H1 (cell line): ENCODE results near the gene CRYBB2. TPM values are rescaled to one million over a fixed set of nuclear protein-coding genes. Genes with fewer than 3 reads are reported as not detected.

Source experiments
- CTCF ChIA-PET: fragments of 300-600 bp; sonication (Branson Sonifier 250); formaldehyde crosslinking; loops from one replicate; lab custom pipeline; 2021; ENCODE audit not compliant: partially characterized antibody; lab: Charles Lee
- POLR2A ChIA-PET: fragments of 300-600 bp; sonication (Branson Sonifier 250); formaldehyde crosslinking; loops from one replicate; lab custom pipeline; 2021; ENCODE audit warnings: inconsistent platforms; ENCODE audit not compliant: partially characterized antibody; lab: Charles Lee
- DNase-seq, 2 experiments: peaks; one replicate each; pipeline versions ENCODE4 v3.0.0 to v3.0.0-alpha.2; 2010 to 2022; ENCODE audit warnings: low spot score in 2 of 2, low read depth in 1 of 2, mixed read lengths in 1 of 2
- FAIRE-seq: peaks from 2 replicates; lab custom pipeline; 2011; peaks lifted over from hg19 to GRCh38; lab: Jason Lieb, UNC
- H2AFZ ChIP-seq: 2 replicates; pipeline ENCODE4 v1.8.1; 2012; ENCODE audit warnings: low read length, inconsistent platforms
- H2AK5ac ChIP-seq: 2 replicates; pipeline ENCODE4 v1.6.1; 2013; ENCODE audit warnings: low read depth, low read length
- H2BK120ac ChIP-seq: replicated peaks from 2 replicates; pipeline ENCODE3; 2013; ENCODE audit warnings: low read depth, low read length, inconsistent platforms
- H2BK12ac ChIP-seq: 2 replicates; pipeline ENCODE4 v1.6.1; 2013; ENCODE audit warnings: low read depth, low read length
- H2BK15ac ChIP-seq: 2 replicates; pipeline ENCODE4 v1.6.1; 2013; ENCODE audit warnings: low read length
- H2BK20ac ChIP-seq: 2 replicates; pipeline ENCODE4 v1.6.1; 2013; ENCODE audit warnings: low read length
- H2BK5ac ChIP-seq: 2 replicates; pipeline ENCODE4 v1.6.1; 2013; ENCODE audit warnings: low read depth, low read length
- H3K14ac ChIP-seq: 2 replicates; pipeline ENCODE4 v1.6.1; 2013; ENCODE audit warnings: inconsistent platforms; ENCODE audit not compliant: insufficient read length
- H3K18ac ChIP-seq: 2 replicates; pipeline ENCODE4 v1.6.1; 2013; ENCODE audit warnings: low read length; ENCODE audit errors: extremely low read depth
- H3K23ac ChIP-seq: 2 replicates; pipeline ENCODE4 v1.6.1; 2013; ENCODE audit warnings: inconsistent platforms; ENCODE audit not compliant: insufficient read length
- H3K23me2 ChIP-seq: 2 replicates; pipeline ENCODE4 v1.6.1; 2013; ENCODE audit warnings: low read depth, low read length
- H3K27ac ChIP-seq: 2 replicates; pipeline ENCODE4 v1.6.1; 2011; ENCODE audit warnings: low read depth, low read length, inconsistent platforms
- H3K27me3 ChIP-seq, 4 experiments: replicated peaks in 1 of 4; 1 replicate in 1 of 4; 2 replicates in 3 of 4; pipeline versions ENCODE4 v1.6.1 to v1.8.1; 2011 to 2013; ENCODE audit warnings: low read length in 3 of 4, mild to moderate bottlenecking in 3 of 4, inconsistent platforms in 2 of 4, mixed read lengths in 2 of 4, moderate library complexity in 1 of 4; ENCODE audit not compliant: control insufficient read depth in 3 of 4, insufficient read depth in 3 of 4; ENCODE audit errors: extremely low read depth in 1 of 4
- H3K36me3 ChIP-seq, 4 experiments: 2 replicates each; pipeline versions ENCODE4 v1.6.1 to v1.8.1; 2011 to 2013; ENCODE audit warnings: mild to moderate bottlenecking in 4 of 4, low read length in 3 of 4, moderate library complexity in 2 of 4, control low read depth in 1 of 4, inconsistent platforms in 1 of 4; ENCODE audit not compliant: insufficient read depth in 4 of 4, control insufficient read depth in 2 of 4
- H3K4ac ChIP-seq: replicated peaks from 2 replicates; pipeline ENCODE3; 2013; ENCODE audit warnings: low read length, low read depth, mixed read lengths, inconsistent platforms; ENCODE audit not compliant: insufficient read length
- H3K4me1 ChIP-seq, 4 experiments: replicated peaks in 1 of 4; 1 replicate in 1 of 4; 2 replicates in 3 of 4; pipeline versions ENCODE4 v1.6.1 to v1.8.1; 2011 to 2013; ENCODE audit warnings: low read length in 3 of 4, inconsistent platforms in 2 of 4, mixed read lengths in 1 of 4; ENCODE audit not compliant: insufficient read depth in 4 of 4, control insufficient read depth in 3 of 4
- H3K4me2 ChIP-seq, 2 experiments: 2 replicates each; pipeline versions ENCODE4 v1.6.1 to v1.8.1; 2011 to 2013; ENCODE audit warnings: low read depth in 2 of 2, low read length in 2 of 2, control low read depth in 1 of 2, inconsistent platforms in 1 of 2, mild to moderate bottlenecking in 1 of 2; ENCODE audit not compliant: insufficient read depth in 1 of 2
- H3K4me3 ChIP-seq, 4 experiments: fragments of 200-600, 300-600 bp in 1 of 4; sonication (generic), shearing (Covaris generic), sonication (Bioruptor Twin) in 1 of 4; 2 replicates each; pipeline versions ENCODE4 v1.5.1 to v1.8.1; 2011 to 2016; ENCODE audit warnings: low read length in 4 of 4, low read depth in 3 of 4, control low read depth in 2 of 4, inconsistent platforms in 2 of 4, mild to moderate bottlenecking in 2 of 4, mixed read lengths in 1 of 4, moderate library complexity in 1 of 4; ENCODE audit not compliant: insufficient read depth in 2 of 4; ENCODE audit errors: extremely low read depth in 1 of 4
- H3K56ac ChIP-seq: replicated peaks from 2 replicates; pipeline ENCODE3; 2013; ENCODE audit warnings: low read depth, mild to moderate bottlenecking, mixed read lengths, low read length, inconsistent platforms; ENCODE audit not compliant: insufficient read length
- H3K79me1 ChIP-seq: 2 replicates; pipeline ENCODE4 v1.6.1; 2013; ENCODE audit warnings: low read depth, low read length, control low read depth
- H3K79me2 ChIP-seq, 2 experiments: 2 replicates each; pipeline versions ENCODE4 v1.6.1 to v1.8.1; 2012 to 2013; ENCODE audit warnings: low read length in 2 of 2, mild to moderate bottlenecking in 2 of 2, inconsistent platforms in 1 of 2; ENCODE audit not compliant: insufficient read depth in 2 of 2, control insufficient read depth in 1 of 2
- H3K9ac ChIP-seq, 4 experiments: replicated peaks in 1 of 4; 1 replicate in 1 of 4; 2 replicates in 3 of 4; pipeline versions ENCODE4 v1.6.1 to v1.8.1; 2011 to 2013; ENCODE audit warnings: low read depth in 3 of 4, low read length in 3 of 4, control low read depth in 2 of 4, mild to moderate bottlenecking in 2 of 4, moderate library complexity in 2 of 4, inconsistent platforms in 1 of 4; ENCODE audit errors: extremely low read depth in 1 of 4
- H3K9me3 ChIP-seq, 2 experiments: 2 replicates each; pipeline versions ENCODE4 v1.6.1 to v1.8.1; 2012 to 2013; ENCODE audit warnings: mild to moderate bottlenecking in 2 of 2, moderate library complexity in 2 of 2, control low read depth in 1 of 2, inconsistent platforms in 1 of 2, low read depth in 1 of 2, low read length in 1 of 2, mixed read lengths in 1 of 2; ENCODE audit not compliant: insufficient read depth in 2 of 2
- H4K20me1 ChIP-seq, 2 experiments: replicated peaks in 1 of 2; 2 replicates each; pipeline versions ENCODE3 to v1.8.1; 2011 to 2013; ENCODE audit warnings: inconsistent platforms in 2 of 2, low read length in 2 of 2, mild to moderate bottlenecking in 1 of 2; ENCODE audit not compliant: insufficient read depth in 2 of 2, control insufficient read depth in 1 of 2
- H4K5ac ChIP-seq: 2 replicates; pipeline ENCODE4 v1.6.1; 2013; ENCODE audit warnings: low read length, low read depth, mixed read lengths, inconsistent platforms; ENCODE audit not compliant: insufficient read length
- H4K8ac ChIP-seq: 2 replicates; pipeline ENCODE4 v1.8.0; 2013; ENCODE audit warnings: mild to moderate bottlenecking, moderate library complexity, low read length, inconsistent platforms; ENCODE audit not compliant: insufficient read depth; ENCODE audit errors: extremely low read depth
- H4K91ac ChIP-seq: replicated peaks from 2 replicates; pipeline ENCODE3; 2013; ENCODE audit warnings: low read length, mixed read lengths, inconsistent platforms; ENCODE audit not compliant: insufficient read length
- BRCA1 ChIP-seq: IDR thresholded peaks from 2 replicates; pipeline ENCODE4 v1.6.1; 2012; ENCODE audit warnings: low read depth, low read length, improper control_type of control experiment
- GTF2F1 ChIP-seq: IDR thresholded peaks from 2 replicates; pipeline ENCODE4 v1.6.1; 2012; ENCODE audit warnings: low read depth, low read length, improper control_type of control experiment, borderline replicate concordance
- RBBP5 ChIP-seq: IDR thresholded peaks from 2 replicates; pipeline ENCODE4 v1.7.1; 2012; ENCODE audit warnings: low read depth, mild to moderate bottlenecking, inconsistent platforms, low read length, moderate library complexity, borderline replicate concordance
- SIN3A ChIP-seq, 2 experiments: IDR thresholded peaks in 1 of 2; conservative IDR thresholded peaks in 1 of 2; 2 replicates each; pipeline ENCODE4 v1.6.1; 2011 to 2012; ENCODE audit warnings: low read length in 2 of 2, improper control_type of control experiment in 1 of 2, low read depth in 1 of 2, mild to moderate bottlenecking in 1 of 2
- SP4 ChIP-seq: IDR thresholded peaks from 2 replicates; pipeline ENCODE4 v1.6.1; 2012; ENCODE audit warnings: low read length, inconsistent platforms
- WGBS, 2 experiments: shearing (Covaris generic) in 1 of 2; methylation state at CpG; one replicate each; pipeline versions ENCODE4 v1.1.6 to v1.1.7; 2013 to 2015; ENCODE audit warnings: low lambda C conversion rate in 2 of 2, mixed read lengths in 2 of 2, inconsistent platforms in 1 of 2, low coverage in 1 of 2, missing lambda C conversion rate in 1 of 2; ENCODE audit not compliant: insufficient replicate concordance in 2 of 2, insufficient coverage in 1 of 2, insufficient read length in 1 of 2; ENCODE audit errors: extremely low coverage in 1 of 2, missing lambda C conversion rate in 1 of 2; 5-methylcytosine and 5-hydroxymethylcytosine counted together
- polyA plus RNA-seq, 7 experiments: library from polyadenylated mRNA; depleted of rRNA in 3 of 7; stranded (reverse) in 5 of 7; unstranded in 2 of 7; fragments of >200 nt in 5 of 7; fragments of 200-250 nt in 2 of 7; gene quantifications; 1 replicate in 5 of 7; 2 replicates in 1 of 7; 4 replicates in 1 of 7; pipeline versions ENCODE4 v1.2.1 to v1.2.3, GENCODE V29; 2011 to 2013; ENCODE audit warnings: missing spikeins in 2 of 7, mixed read lengths in 2 of 7
- total RNA-seq: library from RNA; stranded (reverse); fragmentation: NEBNext Ultra II Directional; extraction: Animal tissue kit (Norgen Biotek cat#: 25700); gene quantifications from 2 replicates; pipeline ENCODE4 v1.2.1, GENCODE V29; 2021

Gene CRYBB2
- total and polyA plus RNA-seq, 2 of the 8 experiments (the other 6 are each of a cell fraction or from before 2014, with no cell fraction given): 0.12 TPM; not detected in 1

- WGBS, 2 experiments: 86% methylated on average over 6 of the region's 6 CpGs; no CpG with 5 or more reads in 1 of the 2 experiments
- peaks cover 0 to 4% of the 10 kb centered on the region in 2 experiments for H4K20me1 ChIP-seq
- TF ChIP-seq GTF2F1: no peak
- no peak for TF ChIP-seq RBBP5
- TF ChIP-seq SIN3A (conservative IDR thresholded peaks at IDR 0.05 in 1 of 2, IDR thresholded peaks at IDR 0.05 in 1 of 2; ENCODE audit: low read depth in 1 of 2, low read length in 2 of 2): no peak
- TF ChIP-seq BRCA1: no peak
- no peak for TF ChIP-seq SP4
Observed at GRCh38 chr22:25187469-25187868, 32.0 kb upstream of the CRYBB2 start.

More at GRCh38 chr22:25187469-25187868, 32.0 kb upstream of the CRYBB2 start:
- Histone ChIP-seq H3K4ac (no peak overlapping the region), H3K27ac (no peak overlapping the region), H3K4me2 (no peak overlapping the region), H3K9me3 (no peaks in the 10 kb centered on the region; a peak in 1 of 4 replicates), H4K91ac (no peak overlapping the region), H2BK15ac (no peak overlapping the region), H3K18ac (no peak overlapping the region), H2BK5ac (no peak overlapping the region), H3K23ac (no peak overlapping the region), H3K14ac (no peak overlapping the region), H2AK5ac (no peak overlapping the region), H3K36me3 (peaks cover 0 to 6% (median 3%) of the 10 kb centered on the region in 4 experiments; a peak in 4 of 8 replicates), H3K4me1 (no peaks in the 10 kb centered on the region), H3K79me2 (no peaks in the 10 kb centered on the region), H3K79me1 (no peaks in the 10 kb centered on the region), H3K56ac (no peak overlapping the region), H3K23me2 (no peaks in the 10 kb centered on the region), H3K4me3 (no peak overlapping the region), H2BK20ac (no peak overlapping the region), H4K8ac (no peak overlapping the region), H4K5ac (no peak overlapping the region), H2BK12ac (no peak overlapping the region), H3K9ac (no peak overlapping the region), H3K27me3 (no peaks in the 10 kb centered on the region), H2AFZ (no peak overlapping the region), H2BK120ac (no peak overlapping the region)
- ChIA-PET POLR2A (no interaction called here), CTCF (interaction anchor here (0.8 to 2.2 kb wide), 4 partner anchors 14 to 76 kb away, joined by 3 to 10 read pairs (median 6); no protein-coding TSS in a partner anchor)
- no peak for DNase-seq
- FAIRE-seq: no peak
